Ureter (tissue), 1 donor: ENCODE results near the gene CSNK1G1. TPM values are rescaled to one million over a fixed set of nuclear protein-coding genes. Genes with fewer than 3 reads are reported as not detected.
"Not testable (repeated sequence)": the region's sequence is repeated elsewhere in the genome, so short reads cannot be mapped to it uniquely, and the experiment has no call there.

ENCODE experiments used
- DNase-seq: peaks from one replicate; pipeline ENCODE4 v3.0.0-alpha.2; 2020; ENCODE audit warnings: low spot score
- total RNA-seq: library from RNA; stranded (reverse); gene quantifications from one replicate; pipeline ENCODE4 v1.2.4, GENCODE V29; 2023
- donor health status: DM: yes; HTN: yes; CAD: no.

CSNK1G1 gene
- total RNA-seq, 1 donor from 2014 or later: 29.5 TPM

DNA sequence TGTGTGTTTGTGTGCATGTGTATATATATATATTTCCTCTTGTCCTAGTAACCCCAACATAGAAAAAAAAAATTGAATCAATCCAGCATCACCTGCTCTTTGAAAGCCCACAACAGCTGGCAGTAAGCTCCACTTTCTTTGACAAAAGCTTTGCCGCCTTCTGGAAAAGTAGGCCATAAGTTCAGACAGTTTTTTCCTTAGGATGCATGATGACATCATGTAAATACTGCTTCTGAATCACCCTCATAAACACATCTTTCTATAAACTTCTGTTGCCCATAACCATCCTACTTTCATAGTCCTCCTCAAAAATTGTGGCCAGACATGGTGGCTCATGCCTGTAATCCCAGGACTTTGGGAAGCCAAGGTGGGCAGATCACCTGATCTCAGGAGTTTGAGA is 67.4 kb downstream of the CSNK1G1 start:
- no peak for DNase-seq

DNA sequence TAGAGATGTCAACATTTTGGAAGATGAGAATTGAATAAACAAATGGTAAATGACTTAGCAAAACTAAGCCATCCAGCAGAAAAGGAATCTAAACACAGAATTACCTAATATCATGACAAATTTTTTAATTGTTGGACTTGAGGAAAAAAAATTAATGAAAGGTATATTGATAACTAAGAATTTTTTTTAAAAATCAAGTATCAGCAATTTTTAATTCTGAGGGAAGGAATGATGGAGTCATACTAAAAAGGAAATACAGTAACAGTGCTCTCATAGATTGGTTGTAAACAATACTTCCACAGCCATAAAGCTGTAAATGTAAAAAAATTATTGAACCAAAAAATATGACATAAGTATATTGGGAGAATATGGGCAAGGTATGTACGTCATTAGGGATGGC is 68.0 kb downstream of the CSNK1G1 start:
- no peak for DNase-seq

DNA sequence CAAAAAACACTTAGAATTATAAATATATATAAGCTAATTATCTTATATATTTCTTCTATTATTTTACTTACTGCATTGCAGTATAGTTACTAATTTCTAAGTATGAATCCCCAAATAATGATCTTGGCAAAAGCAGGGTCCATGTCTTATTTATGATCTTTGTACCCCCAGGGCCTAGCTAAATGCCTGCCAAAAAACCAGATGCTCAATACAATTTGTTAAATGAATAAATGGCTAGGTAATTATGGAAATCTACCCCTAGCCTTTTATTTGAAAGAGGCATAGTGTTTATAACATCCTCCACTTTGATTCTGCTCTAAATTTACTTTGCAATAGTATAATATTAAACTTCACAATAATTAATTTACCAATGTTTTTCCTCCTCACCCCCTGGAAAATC is 69.5 kb downstream of the CSNK1G1 start:
- no peak for DNase-seq

DNA sequence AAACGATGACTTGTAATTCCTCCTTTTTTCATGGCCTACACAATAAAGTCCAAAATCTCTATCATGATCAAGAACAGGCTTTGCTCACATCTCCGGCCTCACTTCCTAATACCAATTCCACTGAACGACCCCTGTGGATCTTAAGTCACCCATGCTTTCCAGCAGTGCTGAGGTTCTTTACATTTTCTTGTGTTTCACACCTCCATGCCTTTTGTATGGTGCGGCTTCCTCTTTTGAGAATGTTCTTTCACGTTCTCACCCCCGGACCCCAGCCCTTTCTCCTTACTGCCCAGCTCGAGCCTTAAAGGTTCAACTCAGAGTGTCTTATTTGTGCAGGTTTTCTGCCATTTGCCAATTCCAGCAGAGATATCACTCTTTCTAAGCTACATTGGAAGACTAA is 70.1 kb downstream of the CSNK1G1 start:
- DNase-seq: no peak

DNA sequence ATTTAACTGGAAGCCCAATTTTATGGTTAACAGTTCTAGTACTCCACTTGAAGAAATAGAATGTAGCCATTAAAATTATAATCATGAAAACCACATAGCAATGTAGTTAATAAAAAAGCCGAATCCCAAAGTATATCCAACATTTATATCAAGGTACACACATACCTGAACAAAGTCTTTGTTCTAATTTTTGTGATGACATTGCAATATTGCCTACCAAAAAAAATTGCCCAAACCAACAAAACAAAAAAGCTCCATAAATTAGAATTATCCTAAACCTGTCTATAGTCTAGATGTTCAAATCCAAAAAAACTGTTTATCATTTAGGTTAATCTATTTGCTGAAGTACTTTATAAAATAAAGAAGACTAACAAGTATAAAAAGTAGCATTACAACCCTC is 70.8 kb downstream of the CSNK1G1 start:
- DNase-seq: no peak

DNA sequence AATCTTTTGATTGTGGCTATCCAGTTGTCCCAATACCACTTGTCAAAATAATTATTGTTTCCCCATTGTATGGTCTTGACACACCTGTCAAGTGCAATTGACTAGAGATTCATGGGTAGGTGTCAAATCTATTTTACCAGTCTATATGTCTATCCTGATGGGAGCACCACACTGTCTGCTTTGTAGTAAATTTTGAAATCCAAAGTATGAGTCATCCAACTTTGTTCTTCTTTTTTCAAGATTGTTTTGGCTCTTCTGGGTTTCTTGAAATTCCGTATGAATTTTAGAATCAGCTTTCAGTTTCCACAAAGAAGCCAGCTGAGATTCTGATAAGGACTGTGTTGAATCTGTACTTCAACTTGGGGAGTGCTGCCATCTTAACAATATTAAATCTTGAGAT is 71.9 kb downstream of the CSNK1G1 start:
- no peak for DNase-seq

DNA sequence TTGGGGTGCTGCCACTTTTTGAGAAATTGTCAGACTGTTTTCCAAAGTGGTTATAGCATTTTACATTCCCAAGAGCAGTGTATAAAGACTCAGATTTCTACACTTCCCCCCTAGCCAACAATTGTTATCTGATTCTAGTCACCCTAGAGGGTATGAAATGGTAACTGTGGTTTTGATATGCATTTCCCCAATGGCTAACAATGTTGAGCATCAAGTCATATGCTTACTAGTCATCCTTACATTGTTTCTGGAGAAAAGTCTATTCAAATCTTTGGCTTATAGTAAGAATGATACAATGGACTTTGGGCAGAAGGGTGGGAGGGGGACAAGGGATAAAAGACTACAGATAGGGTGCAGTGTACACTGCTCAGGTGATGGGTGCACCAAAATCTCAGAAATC is 73.3 kb downstream of the CSNK1G1 start:
- no peak for DNase-seq

DNA sequence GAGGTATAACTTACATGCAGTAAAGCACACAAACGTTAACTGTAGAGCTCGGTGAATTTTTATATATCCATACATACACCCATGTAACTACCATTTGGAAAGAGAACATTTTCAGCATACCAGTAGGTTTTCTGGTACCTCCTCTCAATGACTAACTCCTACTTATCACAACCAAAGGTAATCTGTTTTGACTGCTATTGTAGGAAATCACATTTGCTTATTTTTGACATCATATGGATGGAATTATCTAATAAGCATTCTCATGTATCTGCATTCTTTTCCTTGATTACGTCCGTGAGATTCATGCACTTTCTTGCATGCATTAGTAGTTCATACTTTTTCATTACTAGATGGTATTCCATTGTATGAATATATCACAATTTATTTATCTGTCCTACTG is 76.8 kb downstream of the CSNK1G1 start:
- no peak for DNase-seq

DNA sequence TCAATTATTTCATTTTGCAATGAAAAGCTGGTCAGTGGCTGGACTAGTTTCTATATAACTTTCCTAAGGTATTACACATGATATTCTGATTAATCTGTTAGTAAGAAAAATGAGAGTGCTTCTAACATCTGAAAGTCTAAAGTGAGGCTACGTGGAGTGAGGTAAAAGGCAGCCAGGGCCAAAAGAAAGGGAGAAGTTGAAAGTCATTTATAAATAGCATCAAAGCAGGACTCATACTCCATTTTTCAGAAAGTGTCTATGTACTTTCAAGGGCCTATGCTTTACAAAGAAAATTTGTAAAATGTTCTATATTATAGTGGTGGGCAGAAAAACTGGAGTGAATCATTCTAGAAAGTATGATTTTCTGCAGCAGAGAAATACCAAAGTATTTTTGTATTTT is 80.0 kb downstream of the CSNK1G1 start:
- DNase-seq: no peak

DNA sequence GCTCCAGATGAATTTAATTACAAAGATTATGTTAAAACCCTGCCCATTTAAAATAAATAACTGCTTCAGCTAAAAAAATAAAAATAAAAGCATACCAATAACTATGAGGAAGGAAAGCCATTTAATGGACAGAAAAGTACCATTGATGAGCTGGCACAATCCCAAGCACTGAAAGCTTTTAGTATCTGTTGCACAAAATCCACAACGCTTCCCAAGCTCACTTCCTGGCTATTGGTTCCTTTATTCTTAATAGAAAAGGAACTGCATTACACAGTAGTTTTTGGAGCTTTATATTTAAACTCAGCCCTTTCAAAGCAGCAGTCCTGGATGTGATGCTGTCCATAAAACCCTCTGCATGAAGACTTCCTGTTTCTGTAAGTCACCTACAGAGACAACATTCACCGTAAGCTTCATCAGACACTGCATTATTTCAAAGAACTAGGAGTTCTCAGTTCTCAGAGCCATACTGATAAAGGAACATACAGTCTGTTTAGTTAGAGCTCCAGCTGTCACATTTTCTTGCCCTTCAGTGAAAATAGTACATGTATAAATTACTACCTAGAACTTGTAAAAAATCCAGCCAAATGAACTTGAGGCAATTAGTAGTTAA is 81.5 kb downstream of the CSNK1G1 start:
- DNase-seq: no peak

DNA sequence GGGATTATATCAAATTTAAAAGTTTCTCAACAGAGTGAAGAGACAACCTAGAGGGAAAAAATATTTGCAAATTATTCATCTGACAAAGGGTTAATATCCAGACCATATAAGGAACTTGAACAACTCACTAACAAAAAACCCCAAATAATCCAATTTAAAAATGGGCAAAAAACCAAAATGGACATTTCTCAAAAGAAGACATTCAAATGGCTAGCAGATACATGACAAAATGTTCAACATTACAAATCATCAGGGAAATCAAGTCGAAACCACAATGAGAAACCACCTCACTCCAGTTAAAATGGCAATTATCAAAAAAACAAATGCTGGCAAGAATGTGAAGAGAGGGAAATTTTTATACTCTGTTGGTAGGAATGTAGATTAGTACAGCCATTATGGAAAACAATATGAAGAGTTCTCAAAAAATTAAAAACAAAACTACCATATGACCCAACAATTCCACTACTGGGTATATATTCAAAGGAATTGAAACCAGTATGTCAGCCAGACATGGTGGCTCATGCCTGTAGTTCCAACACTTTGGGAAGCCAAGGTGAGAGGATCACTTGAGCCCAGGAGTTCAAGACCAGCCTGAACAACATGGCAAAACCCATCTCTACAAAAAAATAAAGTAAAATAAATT is 88.5 kb downstream of the CSNK1G1 start:
- DNase-seq: no peak

DNA sequence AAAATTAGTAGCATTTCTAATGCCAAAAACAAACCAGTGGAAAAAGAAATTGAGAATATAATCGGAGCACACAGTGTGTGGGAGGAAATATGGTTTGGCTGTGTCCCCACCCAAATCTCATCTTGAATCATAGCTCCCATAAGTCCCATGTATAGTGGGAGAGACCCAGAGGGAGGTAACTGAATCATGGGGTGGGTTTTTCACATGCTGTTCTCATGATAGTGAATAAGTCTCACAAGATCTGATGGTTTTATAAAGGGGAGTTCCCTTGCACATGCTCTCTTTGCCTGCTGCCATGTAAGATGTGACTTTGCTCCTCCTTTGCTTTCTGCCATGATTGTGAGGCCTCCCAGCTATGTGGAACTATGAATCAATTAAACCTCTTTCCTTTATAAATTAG is 90.8 kb downstream of the CSNK1G1 start:
- DNase-seq: not testable (repeated sequence)

DNA sequence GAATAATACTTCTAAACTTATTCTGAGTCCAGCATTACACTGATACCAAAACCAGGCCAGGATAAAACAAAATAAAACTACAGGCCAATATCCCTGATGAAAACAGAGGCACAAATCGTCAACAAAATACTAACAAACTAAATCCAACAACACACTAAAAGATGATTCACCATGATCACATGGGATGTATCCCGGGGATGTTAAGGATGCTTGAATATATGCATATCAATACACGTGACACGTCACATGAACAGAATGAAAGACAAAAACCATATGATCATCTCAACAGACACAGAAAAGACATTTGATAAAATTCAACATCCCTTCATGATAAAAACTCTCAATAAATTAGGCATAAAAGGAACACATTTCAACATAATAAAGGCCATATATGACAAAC is 91.5 kb downstream of the CSNK1G1 start:
- DNase-seq: no peak

DNA sequence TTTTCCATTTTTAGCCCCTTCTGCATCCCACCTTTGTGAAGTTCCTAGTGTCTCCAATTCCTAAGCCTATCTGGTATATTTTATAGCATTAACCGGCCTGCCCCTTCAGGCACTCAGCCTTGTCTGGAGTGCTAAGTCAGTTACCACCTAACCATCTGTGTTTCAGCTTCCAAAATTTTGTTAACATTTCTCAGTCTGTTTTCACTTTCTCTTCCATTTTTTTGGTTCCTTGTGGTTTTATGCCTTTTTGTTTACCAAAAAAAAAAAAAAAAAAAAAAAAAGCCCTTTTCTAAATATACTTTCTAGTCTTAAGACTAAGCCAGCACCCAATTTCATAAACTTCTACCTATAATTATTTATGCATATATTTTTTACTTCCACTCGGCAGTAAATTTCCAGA is 92.4 kb downstream of the CSNK1G1 start:
- DNase-seq: no peak

DNA sequence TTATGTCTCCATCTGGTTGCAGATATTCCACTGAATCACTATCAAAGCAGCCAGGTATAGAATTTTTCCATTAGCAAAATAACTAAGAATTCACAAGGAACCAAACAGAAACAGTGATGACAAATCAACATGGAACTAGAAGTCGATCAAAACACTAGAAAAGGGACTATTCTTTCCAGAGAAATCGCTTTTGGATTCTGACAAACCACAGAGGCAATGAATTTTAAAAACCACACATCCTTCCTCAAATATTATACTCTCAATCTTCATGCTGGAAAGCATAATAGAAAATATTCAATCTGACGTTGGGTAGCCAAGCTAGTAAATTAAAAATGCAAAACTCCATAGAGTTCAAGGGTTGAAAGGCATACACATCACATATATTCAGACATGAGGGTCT is 99.9 kb downstream of the CSNK1G1 start:
- DNase-seq: no peak

DNA sequence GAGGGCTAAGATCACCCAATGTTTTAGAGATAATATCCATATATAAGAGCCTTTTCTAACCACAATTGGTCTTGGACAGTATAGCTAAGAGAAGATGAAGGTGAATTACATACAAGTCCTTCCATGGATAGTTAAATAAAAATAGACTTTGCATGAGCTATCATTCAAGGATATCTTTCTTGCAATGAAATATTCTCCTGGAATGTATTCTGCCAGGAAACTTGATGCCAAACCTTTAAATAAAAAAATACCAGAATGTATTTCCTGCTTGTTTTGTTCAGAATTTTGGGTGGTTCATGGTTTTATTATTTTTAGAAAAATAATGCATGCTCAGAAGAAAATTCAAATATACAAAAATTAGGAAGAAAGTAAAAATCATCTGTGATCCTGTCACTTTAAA is 104.3 kb downstream of the CSNK1G1 start:
- no peak for DNase-seq

DNA sequence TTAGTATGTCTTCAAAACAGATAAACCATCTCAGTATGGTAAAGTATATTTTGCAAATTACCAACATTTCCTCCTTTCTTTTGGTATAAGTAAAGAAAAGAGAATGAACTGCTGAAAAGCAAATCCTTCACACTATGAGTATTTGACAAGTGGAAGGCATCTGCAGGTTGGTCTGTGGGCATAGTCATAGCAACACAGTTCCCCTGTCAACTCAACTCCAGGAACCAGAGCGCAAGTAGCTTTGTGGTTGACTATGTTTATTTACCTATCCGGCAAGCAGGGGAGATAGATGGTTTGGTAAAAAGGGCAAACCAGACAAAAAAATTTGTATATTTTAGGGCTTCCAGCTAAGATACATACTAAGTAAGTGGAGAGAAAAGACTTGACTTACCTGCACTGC is 104.9 kb downstream of the CSNK1G1 start:
- DNase-seq: no peak

DNA sequence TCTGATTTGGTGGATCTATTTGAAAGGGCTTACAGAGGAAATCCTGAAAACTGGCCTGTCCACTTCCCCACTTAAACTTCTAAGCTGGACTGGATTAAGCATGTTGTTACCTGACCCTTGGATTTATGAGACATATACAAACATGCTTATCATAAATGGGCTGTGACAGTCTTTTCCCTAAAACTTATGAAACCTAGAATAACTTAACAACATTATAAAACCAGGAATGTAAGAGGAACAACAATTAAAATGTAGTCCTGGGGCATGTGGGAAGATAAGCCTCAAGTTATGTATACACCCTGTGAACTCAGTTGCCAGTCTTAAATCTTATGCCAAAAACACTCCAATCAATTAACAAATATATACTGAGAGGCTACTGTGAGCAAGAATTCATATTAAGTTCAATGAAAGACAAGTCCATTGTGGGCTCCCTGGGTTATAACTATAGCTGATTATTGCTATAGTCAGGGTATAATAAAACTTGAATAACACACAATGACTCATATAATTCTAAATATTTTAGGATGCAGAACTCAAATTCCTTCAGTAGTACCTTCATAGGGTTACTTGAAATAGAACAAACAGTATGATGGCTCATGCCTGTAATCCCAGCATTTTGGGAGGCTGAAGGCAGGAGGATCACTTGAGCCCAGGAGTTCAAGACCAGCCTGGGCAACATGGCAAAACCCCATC is 105.9 kb downstream of the CSNK1G1 start:
- no peak for DNase-seq

DNA sequence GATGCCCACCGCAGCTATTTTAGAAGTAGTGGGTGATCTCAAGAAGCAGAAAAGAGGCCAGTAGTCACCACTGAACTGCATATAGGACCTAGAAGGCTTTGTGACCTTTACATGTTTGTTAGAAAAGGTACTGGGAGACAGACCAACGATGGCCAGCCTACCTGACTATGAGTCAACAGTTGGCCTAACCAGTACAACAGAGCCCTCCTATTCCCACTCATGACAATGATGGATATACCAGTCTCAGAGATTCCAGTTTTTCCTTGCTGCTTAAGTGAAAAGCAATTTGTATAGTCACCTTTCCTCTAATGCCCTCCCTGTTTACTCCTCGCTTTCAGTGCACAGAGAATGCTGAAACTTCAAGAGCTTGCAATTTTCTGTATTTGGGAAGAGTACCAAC is 106.6 kb downstream of the CSNK1G1 start:
- DNase-seq: no peak

DNA sequence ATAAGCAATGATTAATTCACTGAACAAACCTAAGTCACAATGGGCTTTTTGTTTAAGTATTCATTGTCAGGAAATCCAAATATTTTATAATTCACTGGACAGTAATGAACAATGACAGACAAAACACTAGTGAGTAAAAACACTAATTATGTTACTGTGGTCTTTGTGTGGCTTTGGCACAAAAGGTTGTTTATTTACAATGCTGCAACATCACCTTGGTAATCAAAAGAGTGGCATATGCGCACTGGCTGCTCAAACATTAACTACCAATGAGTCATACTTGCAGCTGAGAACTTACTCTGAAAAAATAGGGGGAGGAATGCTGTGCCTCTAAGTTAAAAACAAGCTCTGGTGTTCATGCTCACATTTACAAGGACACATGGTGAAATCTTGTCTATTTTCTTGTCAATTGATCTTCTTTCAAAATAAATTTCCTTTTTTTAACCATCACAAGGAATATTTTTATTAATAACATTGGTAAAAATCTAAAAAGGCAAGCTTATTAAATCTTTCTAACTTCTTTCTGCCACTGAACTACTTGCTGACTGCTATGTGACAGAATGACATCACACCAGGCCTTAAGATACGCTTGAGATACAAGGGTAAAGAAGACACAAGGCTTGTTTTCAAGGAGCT is 107.9 kb downstream of the CSNK1G1 start:
- DNase-seq: no peak

DNA sequence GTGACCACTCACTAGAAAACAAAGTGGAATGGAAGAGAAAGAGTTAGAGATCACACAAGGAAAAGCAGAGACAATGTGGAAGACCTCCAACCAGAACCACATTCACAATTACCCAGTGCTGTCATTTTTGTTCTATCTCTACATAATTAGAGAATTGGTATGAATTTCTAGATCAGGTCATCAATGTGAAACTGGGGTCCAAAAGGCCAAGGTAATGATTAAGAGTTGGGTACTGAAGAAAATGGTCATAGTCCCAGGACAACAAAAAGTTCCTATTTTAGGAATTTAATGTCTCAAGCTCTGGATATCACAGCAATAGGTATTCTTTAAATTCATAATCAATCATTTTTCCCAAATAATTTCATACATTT is 108.5 kb downstream of the CSNK1G1 start:
- DNase-seq: no peak

DNA sequence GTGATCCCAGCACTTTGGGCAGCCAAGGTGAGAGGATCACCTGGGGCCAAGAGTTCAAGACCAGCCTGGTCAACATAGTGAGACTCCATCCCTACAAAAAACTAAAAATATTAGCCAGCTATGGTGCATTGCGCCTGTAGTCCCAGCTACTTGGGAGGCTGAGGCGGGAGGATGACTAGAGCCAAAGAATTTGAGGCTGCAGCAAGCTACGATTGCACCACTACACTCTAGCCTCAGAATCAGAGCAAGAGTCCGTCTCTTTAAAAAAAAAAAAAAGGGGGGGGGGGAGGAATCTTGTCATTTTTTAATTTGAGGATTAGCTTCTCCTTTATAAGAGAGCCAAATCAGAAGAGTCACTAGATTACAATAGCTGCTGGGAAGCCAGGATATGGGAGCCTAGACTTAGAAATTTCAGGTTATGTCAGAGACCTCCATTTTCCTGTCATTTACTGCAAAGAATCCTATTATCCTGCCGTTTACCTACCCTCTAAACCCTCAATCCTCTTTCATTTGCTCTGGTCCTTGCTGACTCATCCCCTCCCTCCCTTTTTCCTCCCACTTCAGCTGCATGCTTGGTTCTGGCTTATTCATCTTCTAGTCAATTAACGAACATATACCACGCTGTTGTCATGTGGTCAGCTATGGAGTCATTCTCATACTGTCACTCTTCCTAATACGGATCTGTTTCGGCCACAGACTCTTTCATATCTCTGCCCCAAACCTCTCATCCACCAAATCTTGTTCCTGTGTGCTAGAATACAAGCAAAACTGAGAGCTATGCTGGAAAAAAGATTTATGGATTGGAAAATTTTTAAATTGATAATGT is 109.4 kb downstream of the CSNK1G1 start:
- DNase-seq: no peak
